D721Med (cell line): ENCODE data around the gene PTPRM.

ENCODE experiments used
- DNase-seq: peaks from one replicate; pipeline ENCODE4 v3.0.0; 2011; ENCODE audit warnings: low spot score; ENCODE audit not compliant: insufficient read length
- FAIRE-seq: peaks from 2 replicates; lab custom pipeline; 2011; peaks lifted over from hg19 to GRCh38; lab: Jason Lieb, UNC
- CTCF ChIP-seq: IDR thresholded peaks from 2 replicates; pipeline ENCODE4 v1.5.1; 2012; ENCODE audit warnings: mild to moderate bottlenecking, control low read depth; ENCODE audit not compliant: insufficient read depth; ENCODE audit errors: missing control alignments

PTPRM gene

GRCh38 chr18:7974200-7974874 is 407.2 kb downstream of the PTPRM start:
- DNase-seq (no peak), FAIRE-seq (peak; percentile 44)
- no peak for TF ChIP-seq CTCF

DNA sequence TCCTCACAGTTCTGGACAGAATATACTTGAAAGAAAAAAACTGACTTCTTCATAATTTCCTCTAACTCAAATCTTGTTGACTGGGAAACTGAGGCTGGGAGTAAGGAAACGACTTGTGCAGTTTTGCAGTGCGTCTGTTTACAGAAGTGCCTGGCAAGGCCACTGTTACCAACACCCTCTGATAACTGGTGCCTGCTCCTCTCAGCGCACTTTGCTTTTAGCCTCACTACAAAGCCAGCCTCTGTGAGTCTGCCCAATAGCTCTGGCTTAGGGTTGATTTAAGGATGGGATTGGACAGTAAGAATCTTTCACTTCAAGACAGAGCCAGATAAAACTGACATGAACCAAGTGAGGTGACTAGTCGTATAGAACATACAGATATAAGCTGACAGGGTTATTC is 410.8 kb downstream of the PTPRM start:
- FAIRE-seq, result peak; percentile 6
- TF ChIP-seq CTCF, result no peak
- DNase-seq, result no peak

DNA sequence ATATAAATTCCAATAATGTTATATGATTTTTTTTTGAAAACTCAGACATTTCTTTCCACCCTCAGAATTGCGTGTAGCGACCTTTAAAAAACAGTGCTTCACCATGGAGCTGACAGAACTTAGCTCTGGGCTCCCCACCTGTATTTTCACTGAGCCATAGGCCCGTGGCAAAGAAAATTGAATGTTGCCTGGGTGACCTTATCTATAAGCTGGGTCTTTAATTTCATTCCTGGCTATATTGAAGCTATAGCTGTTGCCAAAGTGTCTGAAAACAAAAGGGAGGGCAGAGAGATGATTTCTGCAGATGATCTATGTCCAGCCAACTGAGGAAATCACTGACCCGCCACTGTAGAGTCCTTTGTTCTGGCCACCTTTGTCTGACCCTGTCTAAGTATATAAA is 411.7 kb downstream of the PTPRM start:
- DNase-seq, result no peak

GRCh38 chr18:7979714-7980113 is 412.6 kb downstream of the PTPRM start:
- FAIRE-seq (no peak), DNase-seq (no peak)
- no peak for TF ChIP-seq CTCF

More for the DNA sequence above, 411.7 kb downstream of the PTPRM start:
- FAIRE-seq, result no peak
- TF ChIP-seq CTCF, result no peak

DNA sequence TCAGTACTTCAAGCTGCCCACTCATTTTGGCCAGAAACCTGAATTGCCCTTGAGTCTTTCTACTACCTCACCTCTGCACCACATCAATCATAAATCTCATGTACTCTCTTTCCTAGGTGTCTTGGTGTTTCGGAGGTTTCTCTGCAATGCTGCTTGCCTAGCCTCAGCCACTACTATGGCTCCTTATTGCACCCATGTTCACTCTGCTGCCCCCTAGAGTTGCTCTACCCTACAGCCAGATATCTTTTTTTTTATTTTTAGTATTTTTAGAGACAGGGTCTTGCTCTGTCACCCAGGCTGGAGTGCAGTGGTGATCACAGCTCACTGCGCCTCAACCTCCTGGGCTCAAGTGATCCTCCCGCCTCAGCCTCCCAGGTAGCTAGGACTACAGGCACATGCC is 413.0 kb downstream of the PTPRM start:
- FAIRE-seq (no peak), DNase-seq (no peak)
- TF ChIP-seq CTCF, result no peak

DNA sequence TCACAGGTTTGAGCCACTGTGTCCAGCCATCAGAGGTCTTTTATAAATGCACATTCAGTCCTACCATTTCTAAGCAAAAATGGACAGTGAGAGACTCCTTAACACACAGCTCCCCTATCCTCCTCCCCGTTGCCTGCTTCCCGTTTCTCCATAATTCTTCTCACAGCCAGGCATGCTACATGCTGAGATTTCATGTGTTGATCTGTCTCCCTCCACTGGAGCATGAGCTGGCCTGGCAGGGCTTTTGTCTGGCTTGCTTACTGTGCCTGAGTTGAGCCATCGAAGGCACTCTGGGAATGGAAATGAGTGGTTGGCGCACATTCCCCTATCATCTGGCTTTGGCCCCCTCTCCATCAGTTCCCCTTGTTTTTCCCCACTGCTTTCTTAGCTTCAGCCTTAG is 413.5 kb downstream of the PTPRM start:
- no peak for TF ChIP-seq CTCF
- no peak for FAIRE-seq
- DNase-seq, result no peak

- no peak for FAIRE-seq
- DNase-seq, result no peak
- no peak for TF ChIP-seq CTCF
These were observed 415.1 kb downstream of the PTPRM start for GRCh38 chr18:7982216-7982615.
